H54 (cell line): ENCODE data around the gene CENPM.

Source experiments
- DNase-seq: peaks from one replicate; pipeline ENCODE4 v3.0.0; 2011; ENCODE audit warnings: low spot score, mixed read lengths; ENCODE audit not compliant: insufficient read length
- FAIRE-seq: peaks from 3 replicates; lab custom pipeline; 2011; peaks lifted over from hg19 to GRCh38; lab: Jason Lieb, UNC
- POLR2A ChIP-seq: IDR thresholded peaks from 2 replicates; pipeline ENCODE4 v1.6.1; 2011; ENCODE audit warnings: low read depth, mild to moderate bottlenecking, low read length

Gene CENPM

DNA sequence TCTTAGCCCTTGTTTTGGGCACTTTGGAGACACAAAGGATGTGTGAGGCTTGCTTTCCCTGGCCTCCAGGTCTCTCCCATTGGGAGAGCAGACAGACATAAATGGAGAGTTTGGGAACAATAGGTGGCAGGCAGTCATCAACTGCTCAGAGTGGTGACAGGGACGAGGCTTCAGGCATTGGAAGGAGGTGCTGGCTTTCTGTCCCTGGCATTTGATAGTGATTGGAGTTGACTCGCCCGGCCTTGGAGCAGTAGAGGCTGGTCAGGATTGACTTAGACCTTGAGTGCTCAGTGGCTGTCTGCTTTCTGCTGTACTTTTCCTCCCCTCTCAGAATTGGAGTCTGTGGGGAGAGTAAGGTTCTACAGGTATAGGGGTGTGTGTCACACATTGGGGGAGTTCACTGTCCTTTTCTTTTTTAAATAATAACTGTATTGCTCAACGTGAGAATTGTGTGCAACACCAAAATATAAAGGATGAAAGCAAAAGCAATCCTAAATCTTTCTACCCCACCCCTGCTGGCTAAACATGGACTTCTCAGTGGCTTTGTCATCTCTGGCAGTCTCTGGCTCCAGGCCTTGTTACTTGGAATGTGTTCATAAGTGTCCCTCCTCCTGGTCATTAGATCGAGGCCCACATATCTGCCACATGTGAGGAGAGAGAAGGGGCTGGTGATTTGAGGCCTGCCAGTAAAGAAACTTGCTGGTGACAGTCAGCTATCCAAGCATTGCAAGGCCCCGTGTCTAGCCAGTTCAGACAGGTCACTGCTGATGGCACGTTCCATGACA is 53.2 kb downstream of the CENPM start:
- no peak for DNase-seq
- no peak for TF ChIP-seq POLR2A
- no peak for FAIRE-seq

DNA sequence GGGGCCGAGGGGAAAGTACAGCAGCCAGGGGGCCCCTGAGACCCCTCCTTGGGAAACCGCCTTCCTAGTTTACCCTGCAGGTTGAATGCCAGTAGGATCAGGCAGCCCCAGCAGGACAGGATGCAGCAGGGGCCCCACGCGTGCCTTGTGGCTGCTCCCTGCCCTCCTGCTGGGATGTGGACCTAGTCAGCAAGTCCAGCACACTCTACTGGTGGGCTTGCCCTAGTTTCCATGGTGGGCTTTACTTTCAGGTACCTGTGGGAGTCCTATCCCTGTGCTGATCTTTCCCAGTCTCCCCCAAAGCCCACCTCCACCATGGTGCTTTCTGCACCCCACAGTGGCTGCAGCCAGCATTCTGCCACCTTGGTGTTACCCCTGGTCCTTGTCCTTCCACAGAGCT is 54.2 kb downstream of the CENPM start:
- DNase-seq: no peak
- no peak for FAIRE-seq
- no peak for TF ChIP-seq POLR2A

DNA sequence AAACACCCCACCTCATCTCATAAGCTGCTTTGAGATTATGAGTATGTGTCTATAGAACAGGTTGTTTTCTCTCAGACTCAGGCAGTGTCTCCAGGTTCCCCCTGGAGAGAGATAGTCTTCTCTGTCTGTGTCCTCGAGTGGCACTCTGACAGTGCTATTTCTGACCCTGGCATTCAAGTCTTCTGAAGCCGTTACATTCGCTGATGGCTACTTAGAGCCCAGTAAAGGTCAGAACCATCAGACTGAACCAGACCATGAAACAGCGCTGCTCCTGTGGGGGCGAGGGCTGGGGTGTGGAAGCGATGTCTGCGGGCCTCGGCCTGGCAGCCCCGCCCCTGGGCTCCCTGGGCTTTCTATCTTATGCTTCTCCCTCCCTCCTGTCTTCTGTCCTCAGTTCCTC is 55.5 kb downstream of the CENPM start:
- FAIRE-seq (no peak), DNase-seq (no peak)
- no peak for TF ChIP-seq POLR2A
